SK-N-SH (cell line): ENCODE measurements around the gene GSTO2. TPM values are rescaled to one million over a fixed set of nuclear protein-coding genes. Genes with fewer than 3 reads are reported as not detected.

Experiments used
- CTCF ChIA-PET: fragments of 300-600, 350-600 bp; formaldehyde crosslinking; extraction: SDS; loops from one replicate; lab custom pipeline; 2021; lab: Yijun Ruan, JAX
- POLR2A ChIA-PET: fragments of 350-600 bp; sonication (Branson Sonifier 250); formaldehyde crosslinking; extraction: SDS; loops from one replicate; lab custom pipeline; 2020; ENCODE audit warnings: antibody characterized with exemption, inconsistent platforms; lab: Yijun Ruan, JAX
- DNase-seq: peaks from one replicate; pipeline ENCODE4 v3.0.0; 2012
- H2AFZ ChIP-seq: fragments of 200-600 bp; sonication (generic); 2 replicates; pipeline ENCODE4 v1.8.1; 2016; ENCODE audit warnings: antibody characterized with exemption, mild to moderate bottlenecking, low read depth
- H3F3A ChIP-seq: fragments of 200-600 bp; sonication (generic); replicated peaks from 2 replicates; pipeline ENCODE3; 2016; ENCODE audit warnings: antibody characterized with exemption, mild to moderate bottlenecking; ENCODE audit not compliant: insufficient read depth
- H3K27ac ChIP-seq, 2 experiments: fragments of 200-500 bp in 1 of 2; fragments of 200-600 bp in 1 of 2; sonication (Bioruptor generic) in 1 of 2; sonication (generic), shearing (Covaris generic) in 1 of 2; 2 replicates each; pipeline versions ENCODE4 v1.5.1 to v1.6.1; 2014 to 2016; ENCODE audit warnings: low read depth in 2 of 2, inconsistent platforms in 1 of 2, low read length in 1 of 2, mild to moderate bottlenecking in 1 of 2, mixed read lengths in 1 of 2
- H3K27me3 ChIP-seq: fragments of 200-600 bp; sonication (generic), shearing (Covaris generic); 2 replicates; pipeline ENCODE4 v1.6.1; 2016; ENCODE audit warnings: mixed run types; ENCODE audit not compliant: insufficient read depth
- H3K36me3 ChIP-seq, 2 experiments: fragments of 200-500 bp in 1 of 2; fragments of 200-600 bp in 1 of 2; sonication (Bioruptor generic) in 1 of 2; sonication (generic) in 1 of 2; replicated peaks in 1 of 2; 2 replicates each; pipeline versions ENCODE3 to v1.5.1; 2014 to 2016; ENCODE audit warnings: low read length in 1 of 2, mild to moderate bottlenecking in 1 of 2; ENCODE audit not compliant: insufficient read depth in 2 of 2, control insufficient read depth in 1 of 2
- H3K4me1 ChIP-seq, 2 experiments: fragments of 200-500 bp in 1 of 2; fragments of 200-600 bp in 1 of 2; sonication (Bioruptor generic) in 1 of 2; sonication (generic), shearing (Covaris generic) in 1 of 2; 2 replicates each; pipeline versions ENCODE4 v1.5.1 to v1.6.1; 2014 to 2016; ENCODE audit warnings: low read depth in 1 of 2, low read length in 1 of 2, mixed run types in 1 of 2; ENCODE audit not compliant: insufficient read depth in 2 of 2, control insufficient read depth in 1 of 2
- H3K4me2 ChIP-seq: fragments of 200-600 bp; sonication (generic), shearing (Covaris generic); 2 replicates; pipeline ENCODE4 v1.6.1; 2017; ENCODE audit warnings: mixed run types
- H3K4me3 ChIP-seq, 2 experiments: fragments of 200-500 bp in 1 of 2; fragments of 200-600 bp in 1 of 2; sonication (Bioruptor generic) in 1 of 2; sonication (generic), shearing (Covaris generic) in 1 of 2; 2 replicates each; pipeline versions ENCODE4 v1.5.1 to v1.8.1; 2014 to 2016; ENCODE audit warnings: low read depth in 2 of 2, inconsistent platforms in 1 of 2, low read length in 1 of 2, mild to moderate bottlenecking in 1 of 2, mixed read lengths in 1 of 2, moderate library complexity in 1 of 2
- H3K79me2 ChIP-seq: fragments of 200-600 bp; sonication (generic); 2 replicates; pipeline ENCODE4 v1.8.1; 2017; ENCODE audit warnings: mild to moderate bottlenecking; ENCODE audit not compliant: insufficient read depth
- H3K9ac ChIP-seq: fragments of 200-600 bp; sonication (generic); 2 replicates; pipeline ENCODE4 v1.6.1; 2017; ENCODE audit warnings: mixed run types
- H3K9me2 ChIP-seq: fragments of 200-600 bp; sonication (generic); 2 replicates; pipeline ENCODE4 v1.6.1; 2017; ENCODE audit warnings: mixed run types
- H3K9me3 ChIP-seq: fragments of 200-600 bp; sonication (generic); 2 replicates; pipeline ENCODE4 v1.6.1; 2017; ENCODE audit warnings: mixed run types, mild to moderate bottlenecking, moderate library complexity
- H4K20me1 ChIP-seq: fragments of 200-600 bp; sonication (generic); 2 replicates; pipeline ENCODE4 v1.6.1; 2017; ENCODE audit warnings: mild to moderate bottlenecking, mixed run types; ENCODE audit not compliant: insufficient read depth
- CHD2 ChIP-seq: fragments of 150-350 bp; IDR thresholded peaks from 2 replicates; pipeline ENCODE4 v1.6.1; 2018; ENCODE audit warnings: low read length; ENCODE audit not compliant: partially characterized antibody
- ELF1 ChIP-seq: IDR thresholded peaks from 2 replicates; pipeline ENCODE4 v1.4.0; 2012
- EP300 ChIP-seq, 2 experiments: IDR thresholded peaks; 2 replicates each; pipeline versions ENCODE4 v1.4.0 to v1.6.1; 2012; ENCODE audit warnings: borderline replicate concordance in 1 of 2, low read depth in 1 of 2, low read length in 1 of 2
- EZH2phosphoT487 ChIP-seq: fragments of 200-600 bp; sonication (generic); IDR thresholded peaks from 2 replicates; pipeline ENCODE4 v1.6.1; 2017; ENCODE audit warnings: low read depth, mixed run types, mild to moderate bottlenecking, antibody characterized with exemption, moderate library complexity, borderline replicate concordance
- FOSL2 ChIP-seq: IDR thresholded peaks from 2 replicates; pipeline ENCODE4 v1.4.0; 2012; ENCODE audit warnings: low read depth, mild to moderate bottlenecking, moderate library complexity, borderline replicate concordance
- GATA2 ChIP-seq: sonication (generic); formaldehyde crosslinking; IDR thresholded peaks from 2 replicates; pipeline ENCODE4 v1.5.0; 2020; ENCODE audit warnings: mild to moderate bottlenecking, missing genetic modification reagents
- JUND ChIP-seq: IDR thresholded peaks from 2 replicates; pipeline ENCODE4 v1.4.0; 2012
- MEF2A ChIP-seq: IDR thresholded peaks from 2 replicates; pipeline ENCODE4 v1.4.0; 2012; ENCODE audit warnings: low read depth, borderline replicate concordance
- NRF1 ChIP-seq: IDR thresholded peaks from 2 replicates; pipeline ENCODE4 v1.6.1; 2012; ENCODE audit warnings: low read depth, mild to moderate bottlenecking, low read length
- RCOR1 ChIP-seq: fragments of 150-350 bp; IDR thresholded peaks from 2 replicates; pipeline ENCODE4 v1.6.1; 2017; ENCODE audit warnings: antibody characterized with exemption, low read length
- RXRA ChIP-seq: IDR thresholded peaks from 2 replicates; pipeline ENCODE4 v1.4.0; 2012; ENCODE audit warnings: low read depth, mild to moderate bottlenecking, borderline replicate concordance
- SIN3A ChIP-seq: IDR thresholded peaks from 2 replicates; pipeline ENCODE4 v1.6.1; 2012; ENCODE audit warnings: low read depth, mild to moderate bottlenecking, low read length, moderate library complexity, borderline replicate concordance
- SMC3 ChIP-seq: IDR thresholded peaks from 2 replicates; pipeline ENCODE4 v1.6.1; 2012; ENCODE audit warnings: low read depth, low read length, improper control_type of control experiment
- TCF12 ChIP-seq: IDR thresholded peaks from 2 replicates; pipeline ENCODE4 v1.4.0; 2012
- TEAD4 ChIP-seq: IDR thresholded peaks from 2 replicates; pipeline ENCODE4 v1.4.0; 2012; ENCODE audit warnings: mild to moderate bottlenecking, borderline replicate concordance; ENCODE audit not compliant: insufficient read depth
- YY1 ChIP-seq: IDR thresholded peaks from 2 replicates; pipeline ENCODE4 v1.4.0; 2012; ENCODE audit warnings: low read depth, mild to moderate bottlenecking
- WGBS: methylation state at CpG from one replicate; pipeline ENCODE4 v1.1.6; 2017; ENCODE audit warnings: low lambda C conversion rate; 5-methylcytosine and 5-hydroxymethylcytosine counted together
- polyA plus RNA-seq, 3 experiments: library from polyadenylated mRNA; depleted of rRNA; stranded (reverse); fragments of >200 nt; gene quantifications; 2 replicates each; pipeline ENCODE4 v1.2.3, GENCODE V29; 2012
- TF ChIP-seq, protein P1 (sequence below): fragments of 150-350 bp; IDR thresholded peaks from 2 replicates; pipeline ENCODE4 v1.6.1; 2017; ENCODE audit warnings: antibody characterized with exemption, low read length, low read depth, borderline replicate concordance
- TF ChIP-seq, protein P2 (sequence below): IDR thresholded peaks from 2 replicates; pipeline ENCODE4 v1.4.0; 2012; ENCODE audit warnings: low read depth
- TF ChIP-seq, protein P3 (sequence below): IDR thresholded peaks from 2 replicates; pipeline ENCODE4; 2012

The GSTO2 gene
- polyA plus RNA-seq, 1 of the 3 experiments (the other 2 are of a cell fraction), result 0.49 TPM

DNA sequence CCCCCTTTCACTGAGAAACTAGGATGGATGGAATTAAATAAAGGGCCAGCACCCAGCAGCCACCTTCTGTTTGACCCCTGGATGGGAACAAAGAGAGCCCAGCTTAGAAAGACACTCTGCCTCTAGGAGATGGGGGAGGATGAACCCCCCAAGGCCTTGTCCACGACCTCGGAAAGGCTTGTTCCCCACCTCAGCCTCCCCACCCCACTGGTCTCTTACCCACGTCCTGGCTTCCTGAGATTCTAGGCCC, 59.6 kb downstream of the GSTO2 start:
- Histone ChIP-seq H3K27me3 (no peaks in the 10 kb centered on the region), H3K4me3 (peak overlapping the region; percentile 0 to 45; a peak in 3 of 4 replicates), H3K4me2 (peak overlapping the region; percentile 69), H3K9me2 (no peaks in the 10 kb centered on the region), H3K27ac (peak overlapping the region; percentile 80 to 96), H3K36me3 (peaks cover 0 to 6% of the 10 kb centered on the region in 2 experiments), H3K4me1 (peaks cover 50 to 63% of the 10 kb centered on the region in 2 experiments)
- 17% methylated on average over 1 of the region's 3 CpGs for WGBS
- ChIA-PET POLR2A (no interaction called here), CTCF (interaction anchor here (1.0 to 4.3 kb wide), 3 partner anchors 9 to 37 kb away, joined by 3 to 21 read pairs (median 8); no protein-coding TSS in a partner anchor)
- TF ChIP-seq GATA2 (CRISPR knock-in tag) (no peak), TEAD4 (no peak), EP300 (IDR thresholded peaks at IDR 0.05; ENCODE audit: borderline replicate concordance in 1 of 2, low read depth in 1 of 2, low read length in 1 of 2) (no peak), ELF1 (no peak), MEF2A (no peak), JUND (no peak), CHD2 (no peak), SIN3A (no peak), EZH2phosphoT487 (no peak), RXRA (no peak), NRF1 (no peak), RCOR1 (no peak)
- TF ChIP-seq, protein P1, sequence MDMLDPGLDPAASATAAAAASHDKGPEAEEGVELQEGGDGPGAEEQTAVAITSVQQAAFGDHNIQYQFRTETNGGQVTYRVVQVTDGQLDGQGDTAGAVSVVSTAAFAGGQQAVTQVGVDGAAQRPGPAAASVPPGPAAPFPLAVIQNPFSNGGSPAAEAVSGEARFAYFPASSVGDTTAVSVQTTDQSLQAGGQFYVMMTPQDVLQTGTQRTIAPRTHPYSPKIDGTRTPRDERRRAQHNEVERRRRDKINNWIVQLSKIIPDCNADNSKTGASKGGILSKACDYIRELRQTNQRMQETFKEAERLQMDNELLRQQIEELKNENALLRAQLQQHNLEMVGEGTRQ, result no peak
- TF ChIP-seq, protein P2, sequence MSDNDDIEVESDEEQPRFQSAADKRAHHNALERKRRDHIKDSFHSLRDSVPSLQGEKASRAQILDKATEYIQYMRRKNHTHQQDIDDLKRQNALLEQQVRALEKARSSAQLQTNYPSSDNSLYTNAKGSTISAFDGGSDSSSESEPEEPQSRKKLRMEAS, result no peak
- TF ChIP-seq, all 33 proteins: peak for 0
- DNase-seq, result no peak
- peaks cover 9% of the 10 kb centered on the region for H4K20me1 ChIP-seq
- H3K79me2 ChIP-seq, result peaks cover 87% of the 10 kb centered on the region
- peaks cover 55% of the 10 kb centered on the region for H3F3A ChIP-seq
- peak overlapping the region; percentile 83 for H3K9ac ChIP-seq
- H3K9me3 ChIP-seq, result no peaks in the 10 kb centered on the region
- H2AFZ ChIP-seq, result no peak overlapping the region

DNA sequence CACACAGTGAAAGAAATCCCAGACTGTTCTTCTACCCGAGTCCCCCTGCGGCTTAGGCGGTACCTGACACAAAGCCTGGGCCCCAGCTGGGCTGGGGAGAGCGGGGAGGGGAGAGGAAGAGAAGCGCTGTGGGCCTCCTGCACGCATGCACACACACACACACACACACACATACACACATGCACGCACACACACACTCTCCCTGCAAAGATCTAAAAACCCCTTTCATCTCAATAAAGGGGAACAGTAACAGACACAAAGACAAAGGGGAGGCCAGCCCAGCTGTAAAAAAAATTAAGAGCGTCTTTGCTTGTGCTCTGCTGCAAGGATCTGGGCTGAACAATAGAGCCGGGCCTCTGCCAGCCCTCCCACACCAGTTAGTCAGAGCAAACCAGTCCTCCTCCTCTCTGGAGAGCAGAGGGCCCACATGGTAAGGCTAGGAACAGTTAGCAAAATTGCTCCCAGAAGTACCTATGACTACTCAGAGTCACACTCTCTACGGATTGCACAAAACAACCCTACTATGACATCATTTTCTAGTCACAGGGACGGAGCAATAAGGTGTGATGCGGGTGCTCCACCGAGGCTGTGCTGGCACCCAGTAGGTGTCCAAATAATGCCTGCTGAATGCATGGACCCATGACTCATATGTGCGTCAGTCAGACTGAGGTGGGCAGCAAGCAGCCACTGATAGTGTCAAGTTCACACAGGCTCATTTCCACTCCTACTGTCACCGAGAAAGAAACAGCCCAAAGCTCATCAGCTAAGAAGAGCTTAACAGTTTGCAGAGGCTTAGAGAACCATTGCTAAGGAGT, 60.1 kb downstream of the GSTO2 start:
- peaks cover 0 to 6% of the 10 kb centered on the region in 2 experiments for H3K36me3 ChIP-seq
- no peaks in the 10 kb centered on the region for H3K9me3 ChIP-seq
- no peak overlapping the region for H2AFZ ChIP-seq
- no peak for DNase-seq
- H3F3A ChIP-seq, result peaks cover 55% of the 10 kb centered on the region
- WGBS, result 23% methylated on average over 13 of the region's 15 CpGs
- CTCF ChIA-PET, result interaction anchor here (0.5 to 4.3 kb wide), 4 partner anchors 9 to 54 kb away, joined by 3 to 21 read pairs (median 6); no protein-coding TSS in a partner anchor
- peak overlapping the region; percentile 0 to 45; a peak in 3 of 4 replicates for H3K4me3 ChIP-seq
- H3K27me3 ChIP-seq, result no peaks in the 10 kb centered on the region
- H3K9ac ChIP-seq, result peak overlapping the region; percentile 83
- H3K79me2 ChIP-seq, result peaks cover 87% of the 10 kb centered on the region
- peaks cover 14% of the 10 kb centered on the region for H4K20me1 ChIP-seq
- TF ChIP-seq, protein P3, sequence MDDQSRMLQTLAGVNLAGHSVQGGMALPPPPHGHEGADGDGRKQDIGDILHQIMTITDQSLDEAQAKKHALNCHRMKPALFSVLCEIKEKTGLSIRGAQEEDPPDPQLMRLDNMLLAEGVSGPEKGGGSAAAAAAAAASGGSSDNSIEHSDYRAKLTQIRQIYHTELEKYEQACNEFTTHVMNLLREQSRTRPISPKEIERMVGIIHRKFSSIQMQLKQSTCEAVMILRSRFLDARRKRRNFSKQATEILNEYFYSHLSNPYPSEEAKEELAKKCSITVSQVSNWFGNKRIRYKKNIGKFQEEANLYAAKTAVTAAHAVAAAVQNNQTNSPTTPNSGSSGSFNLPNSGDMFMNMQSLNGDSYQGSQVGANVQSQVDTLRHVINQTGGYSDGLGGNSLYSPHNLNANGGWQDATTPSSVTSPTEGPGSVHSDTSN, result peak; percentile 35; the same call in 1 of the 2 replicates
- TF ChIP-seq SMC3 (no peak), RCOR1 (no peak), FOSL2 (peak; percentile 88), EP300 (IDR thresholded peaks at IDR 0.05; ENCODE audit: borderline replicate concordance in 1 of 2, low read depth in 1 of 2, low read length in 1 of 2) (peak in 1 of 2 experiments; percentile 29; a peak in 1 of 4 replicates), RXRA (no peak; the same call in 1 of the 2 replicates), JUND (peak; percentile 87), TCF12 (peak; percentile 32; the same call in 1 of the 2 replicates), YY1 (no peak), EZH2phosphoT487 (no peak)
- TF ChIP-seq, protein P2, result peak; percentile 78
- peak overlapping the region; percentile 80 to 96 for H3K27ac ChIP-seq
- H3K9me2 ChIP-seq, result no peaks in the 10 kb centered on the region
- POLR2A ChIA-PET, result no interaction called here
- H3K4me1 ChIP-seq, result peaks cover 48 to 63% of the 10 kb centered on the region in 2 experiments
- H3K4me2 ChIP-seq, result peak overlapping the region; percentile 69
